GM12878 (cell line): ENCODE results near the gene PILRB. TPM values are rescaled to one million over a fixed set of nuclear protein-coding genes. Genes with fewer than 3 reads are reported as not detected.
A peak's percentile ranks its signal among the peaks of the same experiment; 100 is the strongest.
"Not testable (repeated sequence)": the region's sequence is repeated elsewhere in the genome, so short reads cannot be mapped to it uniquely, and the experiment has no call there.

Source experiments
- ATAC-seq: fragments of 200-7000 bp; cut with Tn5 transposase; 3 replicates; pipeline ENCODE4 v1.9.1; 2020; ENCODE audit warnings: mild to moderate bottlenecking, moderate library complexity
- BruUV-seq: library from RNA; stranded (reverse); fragments of 400-500 nt; replicated peaks from 2 replicates; lab custom pipeline; 2021; lab: Mats Ljungman, UMichigan
- CTCF ChIA-PET: fragments of 300-600 bp; sonication (Branson Sonifier 250); formaldehyde crosslinking; extraction: SDS; loops from one replicate; lab custom pipeline; 2021; ENCODE audit warnings: inconsistent platforms; lab: Yijun Ruan, JAX
- POLR2A ChIA-PET: fragments of 350-600 bp; formaldehyde crosslinking; extraction: SDS; loops from one replicate; lab custom pipeline; 2021; ENCODE audit warnings: inconsistent platforms; lab: Charles Lee
- RAD21 ChIA-PET: fragments of 300-600 bp; sonication (Branson Sonifier 250); formaldehyde crosslinking; loops from one replicate; lab custom pipeline; 2023; ENCODE audit warnings: antibody characterized with exemption; ENCODE audit not compliant: unreplicated experiment; lab: Charles Lee
- SMC1A ChIA-PET: fragments of 300-600 bp; sonication (Branson Sonifier 250); formaldehyde crosslinking; loops from one replicate; lab custom pipeline; 2023; ENCODE audit not compliant: unreplicated experiment, uncharacterized antibody; lab: Charles Lee
- DNase-seq: peaks from one replicate; pipeline ENCODE4 v3.0.0-alpha.2; 2011; ENCODE audit warnings: low read depth, low spot score
- FAIRE-seq: peaks from 3 replicates; lab custom pipeline; 2011; peaks lifted over from hg19 to GRCh38; lab: Jason Lieb, UNC
- H2AFZ ChIP-seq: 2 replicates; pipeline ENCODE4 v1.6.0; 2011; ENCODE audit warnings: low read depth, low read length, control low read depth; ENCODE audit not compliant: control insufficient read depth
- H3K27ac ChIP-seq: 2 replicates; pipeline ENCODE4 v1.5.1; 2011; ENCODE audit warnings: control low read depth; ENCODE audit not compliant: control insufficient read depth, insufficient read depth
- H3K27me3 ChIP-seq, 2 experiments: replicated peaks in 1 of 2; 2 replicates each; pipeline versions ENCODE4 v1.6.0 to v1.6.1; 2011; ENCODE audit warnings: low read length in 1 of 2; ENCODE audit not compliant: control insufficient read depth in 2 of 2, insufficient read depth in 2 of 2
- H3K36me3 ChIP-seq, 2 experiments: 2 replicates each; pipeline ENCODE4 v1.5.1; 2011; ENCODE audit warnings: low read length in 1 of 2; ENCODE audit not compliant: control insufficient read depth in 2 of 2, insufficient read depth in 2 of 2
- H3K4me1 ChIP-seq: 2 replicates; pipeline ENCODE4 v1.6.1; 2011; ENCODE audit warnings: mild to moderate bottlenecking, low read length, moderate library complexity, mixed read lengths; ENCODE audit not compliant: control insufficient read depth, insufficient read depth
- H3K4me2 ChIP-seq: 2 replicates; pipeline ENCODE4 v1.6.0; 2011; ENCODE audit warnings: control low read depth; ENCODE audit not compliant: control insufficient read depth, insufficient read depth
- H3K4me3 ChIP-seq: fragments of 200-600 bp; sonication (generic); 2 replicates; pipeline ENCODE4 v1.5.1; 2016
- H3K79me2 ChIP-seq: 2 replicates; pipeline ENCODE4 v1.6.0; 2011; ENCODE audit warnings: low read length; ENCODE audit not compliant: control insufficient read depth, insufficient read depth
- H3K9ac ChIP-seq: 2 replicates; pipeline ENCODE4 v1.8.0; 2011; ENCODE audit warnings: low read length, control low read depth, mixed read lengths; ENCODE audit not compliant: control insufficient read depth, insufficient read depth
- H3K9me3 ChIP-seq: replicated peaks from 3 replicates; pipeline ENCODE4 v1.5.1; 2011; ENCODE audit warnings: mild to moderate bottlenecking, low read length; ENCODE audit not compliant: control insufficient read depth, insufficient read depth
- H4K20me1 ChIP-seq: 2 replicates; pipeline ENCODE4 v1.6.0; 2011; ENCODE audit not compliant: control insufficient read depth, insufficient read depth
- BACH1 ChIP-seq: fragments of 450-650 bp; IDR thresholded peaks from 2 replicates; pipeline ENCODE4 v1.6.1; 2017; ENCODE audit warnings: mild to moderate bottlenecking, borderline replicate concordance
- DPF2 ChIP-seq: fragments of 450-650 bp; IDR thresholded peaks from 2 replicates; pipeline ENCODE4 v1.6.1; 2017; ENCODE audit warnings: mild to moderate bottlenecking
- LARP7 ChIP-seq: fragments of 450-650 bp; IDR thresholded peaks from 2 replicates; pipeline ENCODE4 v1.6.1; 2017; ENCODE audit warnings: mild to moderate bottlenecking
- MTA2 ChIP-seq: fragments of 450-650 bp; IDR thresholded peaks from 2 replicates; pipeline ENCODE4 v1.6.1; 2016; ENCODE audit warnings: low read depth, mild to moderate bottlenecking, moderate library complexity
- NFYB ChIP-seq: IDR thresholded peaks from 2 replicates; pipeline ENCODE4 v1.6.1; 2011; ENCODE audit warnings: low read depth, mild to moderate bottlenecking, low read length, improper control_type of control experiment, moderate library complexity; ENCODE audit not compliant: insufficient read depth
- NR2F1 ChIP-seq: fragments of 450-650 bp; conservative IDR thresholded peaks from 2 replicates; pipeline ENCODE4 v1.6.1; 2017; ENCODE audit warnings: mild to moderate bottlenecking
- POLR2A ChIP-seq: IDR thresholded peaks from 2 replicates; pipeline ENCODE4 v1.6.1; 2011; ENCODE audit warnings: low read depth, mild to moderate bottlenecking, low read length
- POLR2AphosphoS5 ChIP-seq: IDR thresholded peaks from 2 replicates; pipeline ENCODE4 v1.6.1; 2011; ENCODE audit warnings: mild to moderate bottlenecking, low read length, inconsistent platforms
- RB1 ChIP-seq: fragments of 450-650 bp; formaldehyde crosslinking; IDR thresholded peaks from 2 replicates; pipeline ENCODE4 v1.6.1; 2017; ENCODE audit warnings: mild to moderate bottlenecking, borderline replicate concordance
- RELA ChIP-seq: fragments of 450-650 bp; IDR thresholded peaks from 2 replicates; pipeline ENCODE4 v1.8.0; 2014; ENCODE audit warnings: borderline replicate concordance; ENCODE audit not compliant: partially characterized antibody
- RUNX3 ChIP-seq: IDR thresholded peaks from 2 replicates; pipeline ENCODE4 v1.6.1; 2012; ENCODE audit warnings: low read length, inconsistent platforms
- SMAD1 ChIP-seq: fragments of 450-650 bp; IDR thresholded peaks from 2 replicates; pipeline ENCODE4 v1.6.1; 2018; ENCODE audit warnings: mild to moderate bottlenecking, low read depth; ENCODE audit not compliant: partially characterized antibody
- STAT1 ChIP-seq: fragments of 450-650 bp; conservative IDR thresholded peaks from 2 replicates; pipeline ENCODE4 v1.6.1; 2014; ENCODE audit warnings: antibody characterized with exemption, mild to moderate bottlenecking
- TARDBP ChIP-seq: IDR thresholded peaks from 2 replicates; pipeline ENCODE4 v1.6.1; 2016; ENCODE audit warnings: borderline replicate concordance
- WGBS: methylation state at CpG from one replicate; pipeline ENCODE4 v1.1.6; 2016; ENCODE audit warnings: low lambda C conversion rate; ENCODE audit not compliant: insufficient replicate concordance, insufficient coverage; ENCODE audit errors: missing lambda C conversion rate; 5-methylcytosine and 5-hydroxymethylcytosine counted together
- in situ Hi-C: fragments of 300-500 bp; cut with MboI; formaldehyde crosslinking; loops from 9 replicates; pipeline ENCODE4 v1.14.3; 2018; ENCODE audit warnings: mixed read lengths
- intact Hi-C: fragments of 100-400 bp; cut with micrococcal nuclease; formaldehyde crosslinking; loops from one replicate; pipeline ENCODE4 v1.14.2; 2022; ENCODE audit not compliant: unreplicated experiment
- polyA plus RNA-seq, 11 experiments: library from polyadenylated mRNA; depleted of rRNA in 4 of 11; unstranded in 6 of 11; stranded (reverse) in 5 of 11; fragments of >200 nt; fragmentation: Nextera tagmentation in 4 of 11; fragmentation: Illumina TruSeq in 1 of 11; extraction: Ambion mirVana in 4 of 11; extraction: Trizol in 1 of 11; gene quantifications; 1 replicate in 1 of 11; 2 replicates in 10 of 11; pipeline versions ENCODE4 v1.2.1 to v1.2.3, GENCODE V29; 2011 to 2016; ENCODE audit warnings: inconsistent platforms in 2 of 11, missing spikeins in 2 of 11, low read depth in 1 of 11
- total RNA-seq, 4 experiments: library from RNA; depleted of rRNA in 3 of 4; stranded (reverse); fragments of >200 nt in 3 of 4; fragmentation: Illumina TruSeq in 1 of 4; extraction: Trizol in 1 of 4; gene quantifications; 2 replicates each; pipeline versions ENCODE4 v1.2.1 to v1.2.3, GENCODE V29; 2013 to 2021
- TF ChIP-seq, protein P1 (sequence below): fragments of 450-650 bp; IDR thresholded peaks from 2 replicates; pipeline ENCODE4 v1.6.1; 2017; ENCODE audit warnings: mild to moderate bottlenecking, moderate library complexity
- TF ChIP-seq, protein P2 (sequence below): fragments of 450-650 bp; IDR thresholded peaks from 2 replicates; pipeline ENCODE4 v1.6.1; 2017; ENCODE audit warnings: low read depth, mild to moderate bottlenecking, moderate library complexity
- TF ChIP-seq, protein P3 (sequence below): fragments of 450-650 bp; IDR thresholded peaks from 2 replicates; pipeline ENCODE4 v1.6.1; 2016; ENCODE audit warnings: mild to moderate bottlenecking

Gene PILRB
- total and polyA plus RNA-seq, 10 of the 15 experiments (the other 5 are each of a cell fraction or from before 2014, with no cell fraction given) = 2.6 to 50.3 (median 22.0) TPM

DNA sequence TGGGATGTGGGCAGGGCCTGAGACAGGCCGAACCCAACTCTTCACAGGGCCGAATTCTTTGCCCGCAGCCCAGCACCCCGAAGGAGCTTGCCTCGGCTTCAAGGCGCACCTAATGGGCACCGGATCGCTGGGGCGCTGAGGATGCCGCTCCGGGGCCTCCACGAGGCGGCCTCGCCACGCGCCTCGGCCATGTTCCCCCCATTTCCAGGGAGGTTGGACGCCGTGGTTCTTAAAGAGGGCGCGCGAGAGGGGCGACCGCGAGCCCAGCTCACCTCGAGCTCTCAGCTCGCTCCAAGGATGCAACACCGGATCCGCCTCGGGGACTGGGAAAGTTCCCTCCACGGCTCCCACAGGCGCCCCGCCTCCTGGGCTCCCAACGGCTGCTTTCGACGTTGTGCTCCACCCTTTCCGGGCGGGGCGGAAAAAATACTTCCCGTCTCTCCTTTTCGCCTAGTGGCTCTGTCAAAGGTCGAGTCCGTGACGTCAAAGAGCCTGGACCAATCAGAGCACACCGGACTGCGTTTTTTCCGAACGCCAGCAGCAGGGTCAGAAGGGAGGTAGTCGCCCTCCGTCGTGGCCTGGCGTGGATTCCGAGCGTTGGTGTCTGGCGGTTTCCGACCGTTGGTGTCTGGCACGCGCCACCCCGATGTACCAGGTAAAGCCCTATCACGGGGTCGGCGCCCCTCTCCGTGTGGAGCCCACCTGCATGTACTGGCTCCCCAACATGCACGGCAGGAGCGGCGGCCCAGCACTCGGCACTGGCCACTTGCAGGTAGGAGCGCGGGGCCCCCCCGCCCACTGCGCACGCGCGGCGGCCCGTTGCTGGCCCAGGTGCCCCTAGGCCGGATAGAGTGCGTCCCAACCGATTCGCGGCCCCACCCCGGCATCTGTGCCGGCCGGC, 22.1 kb upstream of the PILRB start:
- Histone ChIP-seq H3K27ac (peak overlapping the region; percentile 87), H3K4me3 (peak overlapping the region; percentile 87), H3K79me2 (peaks cover 26% of the 10 kb centered on the region), H2AFZ (peak overlapping the region; percentile 76), H3K9ac (peak overlapping the region; percentile 79), H3K4me2 (peak overlapping the region; percentile 25; the same call in 1 of the 2 replicates)
- CTCF ChIA-PET = interaction anchor here (0.9 to 1.2 kb wide), 2 partner anchors 10 to 203 kb away, joined by 3 read pairs; no protein-coding TSS in a partner anchor
- RAD21 ChIA-PET = interaction anchor here (1.1 to 1.3 kb wide), 3 partner anchors 92 to 203 kb away, joined by 3 to 4 read pairs (median 3); partner anchors contain the start of genes GPC2, STAG3 and ZCWPW1
- SMC1A ChIA-PET = interaction anchor here (0.6 kb wide), 1 partner anchor 118 kb away, joined by 3 read pairs; no protein-coding TSS in a partner anchor
- WGBS = under 1% methylated on average over 72 of the region's 85 CpGs
- H3K36me3 ChIP-seq, H3K9me3 ChIP-seq, H3K27me3 ChIP-seq, intact Hi-C loops, in situ Hi-C loops, H4K20me1 ChIP-seq, H3K4me1 ChIP-seq: not testable (repeated sequence)
- POLR2A ChIA-PET = interaction anchor here (0.7 to 0.9 kb wide), 2 partner anchors 9 to 115 kb away, joined by 3 read pairs; no protein-coding TSS in a partner anchor
- peak; percentile 86 for DNase-seq
- BruUV-seq = TSS peak; percentile 64
- ATAC-seq = peak; percentile 97
- FAIRE-seq = peak; percentile 23
- TF ChIP-seq TARDBP = 0 out of 2 replicates have a peak, but pooled peaks have one; percentile 49
- TF ChIP-seq, protein P1, sequence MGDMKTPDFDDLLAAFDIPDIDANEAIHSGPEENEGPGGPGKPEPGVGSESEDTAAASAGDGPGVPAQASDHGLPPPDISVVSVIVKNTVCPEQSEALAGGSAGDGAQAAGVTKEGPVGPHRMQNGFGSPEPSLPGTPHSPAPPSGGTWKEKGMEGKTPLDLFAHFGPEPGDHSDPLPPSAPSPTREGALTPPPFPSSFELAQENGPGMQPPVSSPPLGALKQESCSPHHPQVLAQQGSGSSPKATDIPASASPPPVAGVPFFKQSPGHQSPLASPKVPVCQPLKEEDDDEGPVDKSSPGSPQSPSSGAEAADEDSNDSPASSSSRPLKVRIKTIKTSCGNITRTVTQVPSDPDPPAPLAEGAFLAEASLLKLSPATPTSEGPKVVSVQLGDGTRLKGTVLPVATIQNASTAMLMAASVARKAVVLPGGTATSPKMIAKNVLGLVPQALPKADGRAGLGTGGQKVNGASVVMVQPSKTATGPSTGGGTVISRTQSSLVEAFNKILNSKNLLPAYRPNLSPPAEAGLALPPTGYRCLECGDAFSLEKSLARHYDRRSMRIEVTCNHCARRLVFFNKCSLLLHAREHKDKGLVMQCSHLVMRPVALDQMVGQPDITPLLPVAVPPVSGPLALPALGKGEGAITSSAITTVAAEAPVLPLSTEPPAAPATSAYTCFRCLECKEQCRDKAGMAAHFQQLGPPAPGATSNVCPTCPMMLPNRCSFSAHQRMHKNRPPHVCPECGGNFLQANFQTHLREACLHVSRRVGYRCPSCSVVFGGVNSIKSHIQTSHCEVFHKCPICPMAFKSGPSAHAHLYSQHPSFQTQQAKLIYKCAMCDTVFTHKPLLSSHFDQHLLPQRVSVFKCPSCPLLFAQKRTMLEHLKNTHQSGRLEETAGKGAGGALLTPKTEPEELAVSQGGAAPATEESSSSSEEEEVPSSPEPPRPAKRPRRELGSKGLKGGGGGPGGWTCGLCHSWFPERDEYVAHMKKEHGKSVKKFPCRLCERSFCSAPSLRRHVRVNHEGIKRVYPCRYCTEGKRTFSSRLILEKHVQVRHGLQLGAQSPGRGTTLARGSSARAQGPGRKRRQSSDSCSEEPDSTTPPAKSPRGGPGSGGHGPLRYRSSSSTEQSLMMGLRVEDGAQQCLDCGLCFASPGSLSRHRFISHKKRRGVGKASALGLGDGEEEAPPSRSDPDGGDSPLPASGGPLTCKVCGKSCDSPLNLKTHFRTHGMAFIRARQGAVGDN = peak; percentile 84
- peak; percentile 53; the same call in 1 of the 2 replicates for TF ChIP-seq MTA2
- TF ChIP-seq NFYB = peak; percentile 89
- TF ChIP-seq DPF2 = peak; percentile 63; the same call in 1 of the 2 replicates
- TF ChIP-seq BACH1 = peak; percentile 87
- peak; percentile 90 for TF ChIP-seq NR2F1
- peak; percentile 83 for TF ChIP-seq RELA
- peak; percentile 71 for TF ChIP-seq SMAD1
- TF ChIP-seq, protein P2, sequence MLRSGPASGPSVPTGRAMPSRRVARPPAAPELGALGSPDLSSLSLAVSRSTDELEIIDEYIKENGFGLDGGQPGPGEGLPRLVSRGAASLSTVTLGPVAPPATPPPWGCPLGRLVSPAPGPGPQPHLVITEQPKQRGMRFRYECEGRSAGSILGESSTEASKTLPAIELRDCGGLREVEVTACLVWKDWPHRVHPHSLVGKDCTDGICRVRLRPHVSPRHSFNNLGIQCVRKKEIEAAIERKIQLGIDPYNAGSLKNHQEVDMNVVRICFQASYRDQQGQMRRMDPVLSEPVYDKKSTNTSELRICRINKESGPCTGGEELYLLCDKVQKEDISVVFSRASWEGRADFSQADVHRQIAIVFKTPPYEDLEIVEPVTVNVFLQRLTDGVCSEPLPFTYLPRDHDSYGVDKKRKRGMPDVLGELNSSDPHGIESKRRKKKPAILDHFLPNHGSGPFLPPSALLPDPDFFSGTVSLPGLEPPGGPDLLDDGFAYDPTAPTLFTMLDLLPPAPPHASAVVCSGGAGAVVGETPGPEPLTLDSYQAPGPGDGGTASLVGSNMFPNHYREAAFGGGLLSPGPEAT = peak; percentile 79
- peak; percentile 88 for TF ChIP-seq POLR2A
- peak; percentile 42; the same call in 1 of the 2 replicates for TF ChIP-seq RUNX3
- peak; percentile 94 for TF ChIP-seq POLR2AphosphoS5
- TF ChIP-seq RB1 = peak; percentile 66; the same call in 1 of the 2 replicates
- TF ChIP-seq STAT1 = peak; percentile 28; the same call in 1 of the 2 replicates
- peak; percentile 66 for TF ChIP-seq LARP7
- TF ChIP-seq, protein P3, sequence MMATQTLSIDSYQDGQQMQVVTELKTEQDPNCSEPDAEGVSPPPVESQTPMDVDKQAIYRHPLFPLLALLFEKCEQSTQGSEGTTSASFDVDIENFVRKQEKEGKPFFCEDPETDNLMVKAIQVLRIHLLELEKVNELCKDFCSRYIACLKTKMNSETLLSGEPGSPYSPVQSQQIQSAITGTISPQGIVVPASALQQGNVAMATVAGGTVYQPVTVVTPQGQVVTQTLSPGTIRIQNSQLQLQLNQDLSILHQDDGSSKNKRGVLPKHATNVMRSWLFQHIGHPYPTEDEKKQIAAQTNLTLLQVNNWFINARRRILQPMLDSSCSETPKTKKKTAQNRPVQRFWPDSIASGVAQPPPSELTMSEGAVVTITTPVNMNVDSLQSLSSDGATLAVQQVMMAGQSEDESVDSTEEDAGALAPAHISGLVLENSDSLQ = peak; percentile 54; the same call in 1 of the 2 replicates
